ENCODE measurements around the gene DCC. TPM values are rescaled to one million over a fixed set of nuclear protein-coding genes. Genes with fewer than 3 reads are reported as not detected.

DCC gene
- total RNA-seq, 2 experiments from 2014 or later = not detected

DNA sequence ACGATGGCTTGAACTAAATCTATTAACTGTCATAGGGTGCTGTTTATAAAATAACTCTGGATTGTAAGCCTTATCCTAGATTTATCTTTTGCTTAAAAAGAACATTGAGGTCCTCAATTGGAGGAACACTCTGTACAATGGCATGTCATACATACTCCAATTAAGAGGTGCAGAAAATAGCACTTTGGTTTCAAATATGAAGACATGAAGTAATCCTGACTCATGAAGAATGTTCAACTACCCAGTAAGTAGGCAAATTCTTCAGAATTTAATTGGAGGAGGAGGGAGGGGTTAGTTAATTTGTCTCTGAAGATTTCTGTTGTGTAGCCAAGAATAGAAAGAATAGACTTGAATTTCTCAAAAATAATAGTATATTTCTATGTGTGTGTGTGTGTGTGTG lies 36.1 kb downstream of the DCC start:
- H3K36me3 Mint-ChIP-seq = no peaks in the 10 kb centered on the region
- CTCF ChIA-PET = no interaction called here
- no peak overlapping the region for H3K27ac Mint-ChIP-seq
- no peak overlapping the region for H3K4me3 Mint-ChIP-seq
- no peaks in the 10 kb centered on the region for H3K9me3 Mint-ChIP-seq (ENCODE audit: low read depth)
- DNase-seq = no peak
- ATAC-seq = no peak
- H3K4me1 Mint-ChIP-seq = no peaks in the 10 kb centered on the region
- H3K27me3 Mint-ChIP-seq = no peaks in the 10 kb centered on the region

DNA sequence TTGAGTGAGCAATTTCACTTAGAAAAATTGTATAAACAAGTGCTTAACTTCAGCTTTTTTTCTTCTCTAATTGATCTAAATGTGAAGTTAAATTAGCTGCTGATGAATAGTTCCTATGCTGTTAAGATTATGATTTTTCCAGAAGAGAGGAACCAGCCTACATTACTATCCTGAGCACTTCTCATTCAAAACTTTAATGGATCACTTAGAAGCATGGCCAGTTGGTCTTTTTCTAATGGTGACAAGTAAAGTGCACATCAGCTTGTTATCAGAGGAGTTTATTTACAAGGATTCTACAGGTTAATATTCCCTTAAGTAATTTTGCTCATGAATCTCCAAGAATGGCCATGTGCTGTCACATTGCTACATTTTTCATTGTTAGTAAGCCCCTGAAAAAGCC lies 37.1 kb downstream of the DCC start:
- H3K27ac Mint-ChIP-seq = no peak overlapping the region
- no peaks in the 10 kb centered on the region for H3K27me3 Mint-ChIP-seq
- H3K9me3 Mint-ChIP-seq (ENCODE audit: low read depth) = no peaks in the 10 kb centered on the region
- ATAC-seq (no peak), DNase-seq (no peak)
- CTCF ChIA-PET = no interaction called here
- no peaks in the 10 kb centered on the region for H3K4me1 Mint-ChIP-seq
- no peaks in the 10 kb centered on the region for H3K36me3 Mint-ChIP-seq
- H3K4me3 Mint-ChIP-seq = no peak overlapping the region

GRCh38 chr18:52386306-52386705 lies 46.3 kb downstream of the DCC start:
- no peaks in the 10 kb centered on the region for H3K27me3 Mint-ChIP-seq
- CTCF ChIA-PET = no interaction called here
- no peak overlapping the region for H3K27ac Mint-ChIP-seq

GRCh38 chr18:52387175-52387574 lies 47.2 kb downstream of the DCC start:
- Mint-ChIP-seq H3K4me3 (no peak overlapping the region), H3K4me1 (no peaks in the 10 kb centered on the region), H3K9me3 (ENCODE audit: low read depth) (no peaks in the 10 kb centered on the region), H3K27me3 (no peaks in the 10 kb centered on the region), H3K27ac (no peak overlapping the region), H3K36me3 (no peaks in the 10 kb centered on the region)
- CTCF ChIA-PET = no interaction called here
- no peak for ATAC-seq
- DNase-seq = no peak

More at GRCh38 chr18:52386306-52386705, 46.3 kb downstream of the DCC start:
- Mint-ChIP-seq H3K36me3 (no peaks in the 10 kb centered on the region), H3K4me1 (no peaks in the 10 kb centered on the region), H3K4me3 (no peak overlapping the region), H3K9me3 (ENCODE audit: low read depth) (no peaks in the 10 kb centered on the region)
- no peak for ATAC-seq
- DNase-seq = no peak

DNA sequence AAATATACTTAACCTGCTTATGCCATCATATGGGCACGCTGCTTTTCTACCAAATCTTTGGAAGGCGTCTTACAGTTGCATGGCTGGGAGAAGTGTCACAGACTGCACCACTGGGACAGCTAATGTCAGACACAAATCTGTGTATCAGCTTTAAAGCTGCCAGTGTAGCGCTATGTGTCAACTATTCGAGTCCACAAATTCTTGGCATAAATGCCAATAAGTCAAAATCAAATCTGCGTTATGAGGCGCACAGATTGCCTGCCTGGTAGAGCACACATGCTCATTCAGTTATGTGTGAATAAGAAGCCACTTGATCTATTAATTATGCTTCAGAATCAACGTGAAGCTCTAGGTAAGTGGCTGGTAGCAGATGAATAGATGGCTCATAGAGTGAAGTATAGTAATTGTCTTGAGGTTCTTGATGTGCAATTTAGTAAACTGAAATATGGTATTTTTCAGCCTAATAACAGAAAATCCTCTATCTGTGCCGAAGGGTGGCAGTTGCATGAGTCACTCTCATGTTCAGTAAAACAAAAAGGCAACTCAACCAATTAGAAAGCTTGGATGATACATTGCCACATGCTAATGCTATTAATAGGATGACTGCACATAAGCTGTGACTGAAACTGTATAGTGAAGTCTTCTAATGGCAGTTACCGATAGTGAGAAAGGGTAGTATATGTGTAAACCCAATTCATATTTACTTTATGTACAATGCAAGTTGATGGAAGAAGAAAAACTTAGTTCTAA lies 52.0 kb downstream of the DCC start:
- ATAC-seq = no peak
- H3K4me3 Mint-ChIP-seq = no peak overlapping the region
- no peak for DNase-seq
- H3K27ac Mint-ChIP-seq = no peak overlapping the region
- no peaks in the 10 kb centered on the region for H3K9me3 Mint-ChIP-seq (ENCODE audit: low read depth)
- no peaks in the 10 kb centered on the region for H3K27me3 Mint-ChIP-seq
- no peaks in the 10 kb centered on the region for H3K4me1 Mint-ChIP-seq
- CTCF ChIA-PET = no interaction called here
- H3K36me3 Mint-ChIP-seq = no peaks in the 10 kb centered on the region

DNA sequence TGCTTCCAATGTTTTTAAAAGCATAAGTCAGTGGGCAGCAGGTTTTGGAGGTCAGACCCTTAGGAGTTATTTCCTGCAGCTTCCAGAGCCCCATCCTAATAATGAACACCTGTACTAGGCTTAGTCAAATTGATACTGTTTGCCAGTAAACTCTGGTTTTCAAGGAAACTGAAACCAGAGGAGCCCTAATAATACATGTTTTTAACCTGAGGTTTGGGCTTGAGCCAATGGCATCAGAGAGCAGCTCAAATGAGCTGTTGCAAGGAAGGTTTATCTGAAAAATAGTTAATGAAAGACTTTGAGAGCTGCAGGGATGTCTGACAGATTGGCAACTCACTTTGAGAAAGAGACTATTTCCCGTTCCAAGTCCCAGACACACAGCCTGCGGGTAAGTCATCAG lies 54.6 kb downstream of the DCC start:
- no peaks in the 10 kb centered on the region for H3K27me3 Mint-ChIP-seq
- no peak for ATAC-seq
- no peak for DNase-seq
- CTCF ChIA-PET = no interaction called here
- H3K4me1 Mint-ChIP-seq = no peaks in the 10 kb centered on the region
- no peaks in the 10 kb centered on the region for H3K36me3 Mint-ChIP-seq
- no peak overlapping the region for H3K27ac Mint-ChIP-seq
- no peak overlapping the region for H3K4me3 Mint-ChIP-seq
- H3K9me3 Mint-ChIP-seq (ENCODE audit: low read depth) = no peaks in the 10 kb centered on the region

GRCh38 chr18:52395146-52395852 lies 55.3 kb downstream of the DCC start:
- ATAC-seq = no peak
- Mint-ChIP-seq H3K27ac (no peak overlapping the region), H3K27me3 (no peaks in the 10 kb centered on the region)

DNA sequence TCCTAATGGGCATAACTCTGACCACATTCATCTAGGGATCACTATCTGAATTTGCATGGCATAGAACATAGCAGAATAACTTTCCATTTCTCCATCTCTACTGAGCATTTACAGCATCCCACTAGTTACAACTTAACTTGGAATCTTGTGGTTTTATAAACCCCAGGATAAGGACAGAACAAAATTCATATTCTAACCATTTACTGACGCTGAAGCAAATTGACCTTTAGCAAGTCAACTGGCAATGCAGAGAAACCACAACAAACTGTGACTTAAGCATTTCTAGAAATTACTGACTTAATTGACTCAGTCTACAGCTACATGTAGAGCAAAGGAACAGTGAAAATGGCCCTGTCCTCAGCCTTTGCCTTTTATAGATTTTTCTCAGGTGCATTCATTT lies 61.2 kb downstream of the DCC start:
- Mint-ChIP-seq H3K27ac (no peak overlapping the region), H3K4me3 (no peak overlapping the region), H3K27me3 (no peaks in the 10 kb centered on the region), H3K4me1 (no peaks in the 10 kb centered on the region), H3K9me3 (ENCODE audit: low read depth) (no peaks in the 10 kb centered on the region), H3K36me3 (no peaks in the 10 kb centered on the region)
- DNase-seq = no peak
- ATAC-seq = no peak
- CTCF ChIA-PET = no interaction called here

More at GRCh38 chr18:52395146-52395852, 55.3 kb downstream of the DCC start:
- CTCF ChIA-PET = no interaction called here
- Mint-ChIP-seq H3K4me3 (no peak overlapping the region), H3K36me3 (no peaks in the 10 kb centered on the region), H3K4me1 (no peaks in the 10 kb centered on the region), H3K9me3 (ENCODE audit: low read depth) (no peaks in the 10 kb centered on the region)
- no peak for DNase-seq

DNA sequence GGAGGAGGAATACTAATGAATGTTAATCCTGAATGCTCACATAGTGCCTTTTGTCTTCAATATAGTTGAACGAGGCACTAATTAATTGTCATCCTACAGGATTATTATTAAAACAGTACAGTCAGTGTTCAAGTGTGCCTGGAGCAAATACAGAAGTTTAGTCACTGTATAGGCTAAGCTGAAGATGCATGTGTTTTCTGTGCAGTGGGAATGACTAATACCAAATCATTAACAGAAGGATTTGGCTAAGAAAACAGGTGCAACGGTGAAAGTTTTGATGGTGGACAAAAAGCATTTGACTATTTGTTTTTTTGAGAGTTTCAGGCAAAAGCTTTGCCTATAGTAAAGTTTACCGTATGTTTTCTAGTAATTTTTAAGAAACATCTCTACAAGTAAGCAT lies 62.8 kb downstream of the DCC start:
- CTCF ChIA-PET = no interaction called here
- Mint-ChIP-seq H3K27me3 (no peaks in the 10 kb centered on the region), H3K36me3 (no peaks in the 10 kb centered on the region), H3K4me3 (no peak overlapping the region), H3K9me3 (ENCODE audit: low read depth) (no peaks in the 10 kb centered on the region), H3K27ac (no peak overlapping the region), H3K4me1 (no peaks in the 10 kb centered on the region)
- DNase-seq (no peak), ATAC-seq (no peak)

GRCh38 chr18:52403291-52404021 lies 63.5 kb downstream of the DCC start:
- H3K4me3 Mint-ChIP-seq = no peak overlapping the region
- DNase-seq = no peak
- H3K27ac Mint-ChIP-seq = no peak overlapping the region
- no peaks in the 10 kb centered on the region for H3K9me3 Mint-ChIP-seq (ENCODE audit: low read depth)
- H3K36me3 Mint-ChIP-seq = no peaks in the 10 kb centered on the region
- no peaks in the 10 kb centered on the region for H3K4me1 Mint-ChIP-seq
- CTCF ChIA-PET = no interaction called here
- no peaks in the 10 kb centered on the region for H3K27me3 Mint-ChIP-seq
- ATAC-seq = no peak

GRCh38 chr18:52408800-52409302 lies 68.9 kb downstream of the DCC start:
- CTCF ChIA-PET = no interaction called here
- Mint-ChIP-seq H3K4me3 (no peak overlapping the region), H3K27me3 (no peaks in the 10 kb centered on the region), H3K27ac (no peak overlapping the region), H3K4me1 (no peaks in the 10 kb centered on the region), H3K9me3 (ENCODE audit: low read depth) (no peaks in the 10 kb centered on the region), H3K36me3 (no peaks in the 10 kb centered on the region)
- ATAC-seq (no peak), DNase-seq (no peak)

- DNase-seq (no peak), ATAC-seq (no peak)
- H3K9me3 Mint-ChIP-seq (ENCODE audit: low read depth) = no peaks in the 10 kb centered on the region
- no peak overlapping the region for H3K4me3 Mint-ChIP-seq
- CTCF ChIA-PET = no interaction called here
- no peak overlapping the region for H3K27ac Mint-ChIP-seq
- no peaks in the 10 kb centered on the region for H3K36me3 Mint-ChIP-seq
- H3K4me1 Mint-ChIP-seq = no peaks in the 10 kb centered on the region
- no peaks in the 10 kb centered on the region for H3K27me3 Mint-ChIP-seq
Observed at GRCh38 chr18:52409727-52410126, 69.7 kb downstream of the DCC start.

DNA sequence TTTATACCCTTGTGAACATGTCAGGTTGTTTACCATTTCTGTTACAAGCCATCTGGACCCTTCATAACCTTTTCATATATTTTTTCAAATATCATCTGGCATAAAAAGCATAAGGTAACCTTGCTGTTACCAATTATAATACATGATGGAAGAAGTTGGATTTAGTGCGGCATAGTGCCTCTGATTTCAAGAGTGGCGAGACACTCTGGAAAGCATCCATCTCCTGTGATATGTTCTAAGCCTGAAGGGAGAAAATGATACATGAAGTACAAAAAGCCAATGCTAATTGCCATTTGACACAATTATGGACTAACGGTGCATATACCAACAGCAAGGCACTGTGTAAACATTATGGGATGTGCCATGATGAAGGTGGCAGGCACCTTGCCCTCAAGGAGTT lies 75.1 kb downstream of the DCC start:
- ATAC-seq (no peak), DNase-seq (no peak)
- H3K9me3 Mint-ChIP-seq (ENCODE audit: low read depth) = no peaks in the 10 kb centered on the region
- no peaks in the 10 kb centered on the region for H3K4me1 Mint-ChIP-seq
- H3K36me3 Mint-ChIP-seq = no peaks in the 10 kb centered on the region
- no peaks in the 10 kb centered on the region for H3K27me3 Mint-ChIP-seq
- CTCF ChIA-PET = no interaction called here
- no peak overlapping the region for H3K4me3 Mint-ChIP-seq
- H3K27ac Mint-ChIP-seq = no peak overlapping the region

Measured in activated CD8-positive, alpha-beta memory T cell treated with anti-CD3 and anti-CD28 coated beads, Interleukin-2, amount 10 ng/mL, durations not matched to agents 7 days and 5 days (primary cell).